ENCODE results near the gene NFATC3.

Gene NFATC3

GRCh38 chr16:68272507-68273209 is 187.5 kb downstream of the NFATC3 start:
- no peak for DNase-seq (ENCODE audit: low read depth in 2 of 2)

GRCh38 chr16:68273459-68273858 is 188.3 kb downstream of the NFATC3 start:
- no peak for DNase-seq (ENCODE audit: low read depth in 2 of 2)

- DNase-seq (ENCODE audit: low read depth in 2 of 2): no peak
Measured at GRCh38 chr16:68273896-68274295, 188.7 kb downstream of the NFATC3 start.

- no peak for DNase-seq (ENCODE audit: low read depth in 2 of 2)
Measured at GRCh38 chr16:68274441-68274840, 189.3 kb downstream of the NFATC3 start.

- no peak for DNase-seq (ENCODE audit: low read depth in 2 of 2)
Measured at GRCh38 chr16:68275611-68276191, 190.5 kb downstream of the NFATC3 start.

GRCh38 chr16:68276223-68276622 is 191.1 kb downstream of the NFATC3 start:
- DNase-seq (ENCODE audit: low read depth in 2 of 2): no peak
